AG08395 (cell line): ENCODE results near the gene KRT76.

Source experiments
- DNase-seq: peaks from one replicate; pipeline ENCODE4 v3.0.0; 2012; ENCODE audit warnings: mixed read lengths, low spot score

KRT76 gene

DNA sequence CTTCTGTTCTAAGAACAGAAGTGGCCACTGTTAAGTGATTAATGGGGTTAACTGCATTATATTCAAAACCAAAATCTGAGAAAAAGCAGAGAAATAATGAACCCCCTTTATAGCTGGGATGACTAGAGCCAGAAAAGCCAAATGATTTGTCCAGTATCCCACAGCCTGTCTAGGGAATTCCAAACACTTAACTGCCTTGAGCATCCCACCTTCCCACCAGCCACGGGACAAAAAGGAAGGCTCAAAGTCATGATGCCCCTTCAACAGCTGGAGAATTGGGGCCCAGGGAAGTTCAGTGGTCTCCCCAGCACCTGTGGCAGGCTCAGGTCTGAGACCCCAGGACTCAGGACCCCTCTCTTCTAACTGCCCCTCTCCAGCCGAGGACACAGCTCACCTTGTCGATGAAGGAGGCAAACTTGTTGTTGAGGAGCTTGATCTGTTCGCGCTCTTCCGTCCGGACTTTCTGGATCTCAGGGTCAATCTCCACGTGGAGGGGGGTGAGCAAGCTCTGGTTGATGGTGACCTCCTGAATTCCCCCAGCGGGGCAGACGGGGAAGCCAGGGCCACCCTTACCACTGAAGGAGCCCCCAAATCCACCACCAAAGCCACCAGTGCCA is 36.2 kb upstream of the KRT76 start:
- DNase-seq: no peak

DNA sequence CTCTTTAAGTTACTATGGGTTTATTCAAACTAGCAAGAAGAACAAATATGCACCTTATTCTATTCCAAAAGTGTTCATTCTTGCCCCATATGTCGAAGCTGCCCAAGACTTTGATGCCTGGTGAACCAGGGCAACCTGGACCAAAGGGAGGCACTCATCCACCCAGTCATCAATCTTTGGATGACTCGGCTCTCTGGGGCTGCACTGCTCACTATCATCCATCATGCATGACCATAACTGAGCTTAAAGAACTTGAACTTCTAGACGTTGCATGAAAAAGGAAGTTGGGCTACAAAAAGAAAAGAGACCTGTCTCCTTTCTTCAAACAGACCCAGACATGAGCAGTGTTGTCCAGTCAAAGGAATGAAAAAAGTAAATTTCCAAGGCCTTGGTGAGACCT is 35.6 kb upstream of the KRT76 start:
- DNase-seq: no peak

DNA sequence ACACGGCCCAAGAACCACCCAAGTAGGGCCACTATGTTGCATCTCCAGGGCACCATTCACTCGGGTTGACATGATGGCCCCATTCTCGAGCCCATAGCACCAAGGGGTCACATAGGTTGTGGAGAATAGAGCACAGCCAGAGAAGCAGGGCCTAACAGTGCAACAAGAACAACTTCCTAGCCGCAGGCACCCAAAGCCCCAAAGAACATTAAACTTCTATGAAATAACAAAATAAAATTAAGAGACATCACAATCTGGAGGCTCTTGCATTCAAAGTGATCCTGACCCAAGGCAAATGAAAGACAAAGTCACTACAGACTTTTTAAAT is 34.9 kb upstream of the KRT76 start:
- DNase-seq: no peak

DNA sequence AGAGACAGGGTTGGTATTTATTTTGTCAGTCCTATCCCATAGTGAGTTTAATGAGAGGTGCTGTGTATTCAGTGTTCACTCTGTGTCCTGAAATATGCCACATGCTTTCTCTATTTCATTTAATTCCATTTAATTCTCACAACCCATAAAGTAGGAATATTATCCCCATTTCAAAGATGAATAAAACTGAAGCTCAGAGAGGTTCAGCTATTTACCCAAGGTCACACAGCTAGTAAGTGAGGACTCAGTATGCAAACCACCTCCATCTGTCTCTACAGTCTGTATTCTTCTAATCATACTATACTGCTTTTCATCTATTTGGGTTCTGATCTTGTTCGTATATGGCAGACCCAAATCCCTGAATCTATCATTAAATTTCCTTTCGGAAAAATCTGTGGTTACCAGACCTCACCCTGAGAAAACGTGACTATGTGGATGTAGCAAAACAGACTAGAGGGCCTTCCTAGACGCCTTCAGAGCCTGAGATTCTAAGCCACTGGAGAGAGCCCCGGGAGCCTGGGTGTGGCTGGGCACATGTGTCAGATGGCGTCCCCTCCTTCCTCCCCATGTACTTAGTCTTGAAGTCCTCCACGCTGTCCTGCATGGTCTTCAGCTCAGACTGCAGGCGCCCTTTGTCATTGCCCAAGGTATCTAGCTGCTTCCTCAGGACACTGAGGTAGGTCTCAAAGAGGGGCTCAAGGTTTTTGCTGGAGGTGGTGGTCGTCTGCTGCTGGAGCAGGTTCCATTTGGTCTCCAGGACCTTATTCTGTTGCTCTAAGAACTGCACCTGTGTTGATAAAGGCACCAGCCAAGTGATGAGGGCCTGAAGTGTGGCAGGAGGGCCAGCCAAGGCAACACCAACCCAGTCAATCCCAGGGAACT is 34.3 kb upstream of the KRT76 start:
- DNase-seq: no peak

DNA sequence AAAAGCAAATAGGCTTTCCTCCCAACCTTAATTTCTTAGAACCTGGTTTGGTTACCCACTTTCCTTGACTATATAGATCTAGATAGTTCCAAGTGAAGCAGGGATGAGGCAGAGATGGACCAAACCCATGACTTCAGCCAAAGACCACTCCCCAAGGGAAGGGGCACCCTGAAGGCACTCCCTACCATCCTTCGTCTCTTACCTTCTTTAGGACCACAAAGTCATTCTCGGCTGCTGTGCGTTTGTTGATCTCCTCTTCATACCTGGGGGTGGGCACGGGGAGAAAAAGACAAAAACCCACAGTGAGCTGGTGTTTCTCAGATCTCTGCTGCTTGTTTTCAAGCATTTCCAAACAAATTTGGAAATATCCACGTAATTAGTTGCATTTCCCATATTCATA is 33.4 kb upstream of the KRT76 start:
- no peak for DNase-seq

DNA sequence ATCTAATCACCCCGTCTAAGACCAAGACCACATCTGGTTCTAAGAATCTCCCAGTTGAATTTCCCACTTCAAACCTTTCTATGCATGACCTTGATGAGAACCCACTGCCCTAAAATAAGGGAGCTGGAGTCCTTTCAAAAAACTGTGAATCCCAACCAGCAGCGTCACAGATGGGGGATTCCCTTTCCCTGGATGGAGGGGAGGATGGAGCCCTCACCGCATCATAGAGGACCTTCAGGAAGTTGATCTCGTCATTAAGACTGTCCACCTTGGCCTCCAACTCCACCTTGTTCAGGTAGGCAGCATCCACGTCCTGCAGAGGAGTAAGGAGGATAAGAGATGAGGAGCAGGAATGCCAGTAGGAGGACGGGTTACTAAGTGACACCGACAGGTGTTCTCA is 32.0 kb upstream of the KRT76 start:
- DNase-seq: no peak

DNA sequence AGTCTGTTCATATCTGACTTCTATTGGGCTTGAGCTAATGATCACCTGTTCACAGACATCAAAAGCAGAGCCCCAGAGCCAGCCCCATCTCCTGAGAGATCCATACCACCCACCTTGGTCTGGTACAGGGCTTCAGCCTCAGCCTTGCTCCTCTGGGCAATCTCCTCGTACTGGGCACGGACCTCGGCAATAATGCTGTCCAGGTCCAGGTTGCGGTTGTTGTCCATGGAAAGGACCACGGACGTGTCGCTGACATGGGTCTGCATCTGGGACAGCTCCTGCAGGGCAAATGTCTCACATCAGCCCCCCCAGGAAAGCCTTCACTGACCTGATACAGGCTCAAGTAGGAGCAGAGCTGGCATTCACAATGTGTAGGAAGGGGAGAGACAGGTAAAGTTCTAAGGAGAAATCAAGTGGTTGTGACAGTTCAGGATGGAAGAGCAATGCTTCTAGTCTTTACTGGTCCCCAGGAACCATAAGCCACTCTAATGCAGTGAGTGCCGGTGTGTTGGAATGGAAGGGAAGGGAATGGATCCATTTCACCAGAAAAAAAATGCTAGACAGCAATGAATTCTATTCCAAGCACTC is 31.5 kb upstream of the KRT76 start:
- DNase-seq: no peak

DNA sequence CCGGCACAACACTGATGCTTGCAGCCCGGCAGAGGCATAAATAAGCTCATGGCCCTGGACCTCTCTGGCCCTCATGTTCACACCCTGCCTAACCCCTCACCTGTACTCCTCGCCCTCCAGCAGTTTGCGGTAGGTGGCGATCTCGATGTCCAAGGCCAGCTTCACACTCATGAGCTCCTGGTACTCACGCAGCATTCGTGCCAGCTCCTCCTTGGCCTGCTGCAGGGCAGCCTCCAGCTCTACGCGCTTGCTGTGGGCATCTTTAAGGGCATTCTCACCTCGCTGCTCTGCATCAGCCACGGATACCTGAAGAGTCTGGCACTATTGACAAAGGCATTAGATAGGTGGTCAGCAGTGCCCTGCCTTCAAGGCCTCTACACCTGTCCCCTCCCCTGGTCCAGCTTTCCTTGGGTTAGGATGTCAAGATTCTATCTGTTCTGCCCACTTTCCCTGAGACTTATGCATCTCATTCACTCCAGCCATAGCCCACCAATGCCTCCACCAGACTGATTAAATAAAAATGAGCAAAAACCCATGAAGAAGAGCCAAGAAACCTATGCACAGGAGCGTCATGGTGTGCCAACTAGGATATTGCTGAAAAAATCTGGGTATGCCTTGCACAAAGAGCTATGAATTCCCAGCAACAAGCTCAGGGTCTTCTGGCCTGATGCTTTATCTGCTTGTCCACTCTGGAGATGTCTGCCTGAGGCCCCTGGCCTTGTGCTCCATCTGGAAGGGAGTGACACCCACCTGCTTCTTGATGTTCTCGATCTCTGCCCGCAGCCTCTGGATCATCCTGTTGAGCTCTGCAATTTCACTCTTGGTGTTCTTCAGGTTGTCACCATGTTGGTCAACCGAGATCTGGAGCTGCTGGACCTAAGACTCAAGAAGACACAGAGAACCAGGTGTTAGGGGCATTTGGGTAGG is 30.7 kb upstream of the KRT76 start:
- no peak for DNase-seq

DNA sequence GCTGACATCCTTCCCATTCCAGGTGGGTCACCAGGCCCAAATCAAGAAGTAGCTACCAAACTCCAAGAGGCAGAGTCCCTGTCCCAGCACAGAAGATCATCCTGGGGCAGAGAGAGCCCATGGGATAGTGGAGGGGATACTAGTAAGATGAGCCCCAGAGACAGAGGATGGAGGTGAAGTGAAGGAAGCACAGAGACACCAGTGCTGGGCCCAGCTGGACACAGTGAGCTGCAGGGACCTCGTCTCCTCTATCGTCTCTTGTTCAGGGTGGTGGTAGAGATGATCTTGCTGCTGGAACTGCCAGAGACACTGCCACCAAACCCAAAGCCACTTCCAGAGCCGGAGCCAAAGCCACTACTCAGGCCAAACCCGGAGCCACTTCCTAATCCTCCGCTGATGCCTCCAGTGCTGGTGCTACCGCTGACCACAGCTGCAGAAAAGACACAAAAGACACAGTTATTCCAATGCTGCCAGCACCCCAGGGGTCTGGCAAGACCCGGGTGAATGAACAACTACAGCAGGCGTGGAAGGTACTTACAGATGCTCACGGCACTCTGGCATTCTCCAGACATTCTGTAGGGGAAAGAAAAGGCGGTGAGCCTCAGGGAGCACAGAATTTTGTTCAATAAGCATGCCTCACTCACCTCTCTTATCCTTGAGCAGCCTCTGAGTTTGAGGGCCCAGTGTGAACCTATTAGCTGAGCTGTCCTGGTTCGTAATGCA is 29.8 kb upstream of the KRT76 start:
- DNase-seq: no peak

DNA sequence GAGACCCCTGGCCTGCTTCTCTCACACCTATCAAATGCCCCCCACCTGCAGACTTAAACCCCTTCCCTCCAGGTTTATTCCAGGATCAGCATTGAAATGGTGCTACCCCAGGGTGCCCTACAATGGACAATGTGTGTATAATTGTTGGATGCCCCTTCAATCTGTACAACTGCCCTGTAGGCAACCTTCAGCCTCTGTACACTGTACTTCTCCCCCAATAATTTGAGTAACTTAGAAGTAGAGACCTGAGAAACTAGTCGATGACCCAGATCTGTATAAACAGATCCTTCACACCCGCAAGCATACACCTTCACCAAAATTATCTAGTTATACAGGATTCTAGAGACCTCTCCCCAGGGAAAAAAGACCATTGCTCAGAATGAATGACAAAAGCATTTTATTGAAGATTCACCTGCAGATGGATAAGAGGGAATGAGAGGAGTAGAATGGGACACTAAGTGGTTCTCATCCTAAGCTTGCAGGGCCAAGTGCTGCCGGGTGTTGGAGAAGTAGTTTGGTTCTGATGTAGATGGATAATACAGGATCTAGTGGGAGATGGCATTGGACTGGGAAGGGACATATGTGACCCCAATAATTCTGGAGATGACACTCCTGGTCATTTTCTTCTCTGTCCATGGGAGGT is 29.1 kb upstream of the KRT76 start:
- no peak for DNase-seq

DNA sequence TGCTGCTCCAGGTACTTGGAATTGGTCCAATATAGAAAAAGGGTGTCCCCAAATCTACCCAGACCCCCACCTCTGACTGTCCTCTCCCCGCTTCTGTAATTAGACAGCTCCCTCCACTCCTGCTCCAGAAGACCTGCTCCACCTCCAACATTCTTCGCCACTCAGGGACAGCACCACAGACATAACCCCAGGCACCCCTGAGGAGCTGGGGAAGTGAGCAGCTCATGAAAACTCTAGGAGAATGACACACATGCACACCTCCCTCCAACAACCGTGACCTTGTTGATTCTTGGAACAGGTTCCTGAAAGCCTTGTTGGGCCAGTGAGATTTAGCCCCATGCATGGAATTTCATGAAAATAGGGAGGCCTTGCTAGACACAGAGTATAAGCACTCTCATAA is 28.6 kb upstream of the KRT76 start:
- DNase-seq: no peak

DNA sequence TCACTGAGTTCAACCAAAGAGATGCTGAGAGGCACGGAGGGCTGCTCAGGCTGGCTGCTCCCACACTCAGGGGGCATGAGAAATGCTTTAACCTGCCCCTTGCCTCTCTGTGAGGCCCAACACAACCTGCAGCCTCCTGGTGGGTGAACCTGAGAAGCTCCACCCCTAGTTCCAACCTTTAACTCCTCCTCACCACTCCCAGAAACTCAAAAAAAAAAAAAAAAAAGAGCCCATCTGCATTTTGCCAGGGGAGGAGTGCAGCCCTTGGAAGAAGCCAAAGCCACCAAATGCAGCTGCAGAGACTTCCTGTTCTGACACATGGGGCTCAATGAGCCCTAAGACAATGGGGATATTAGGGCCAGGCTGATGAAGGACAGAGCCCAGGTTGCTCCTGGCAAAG is 27.9 kb upstream of the KRT76 start:
- DNase-seq: no peak

DNA sequence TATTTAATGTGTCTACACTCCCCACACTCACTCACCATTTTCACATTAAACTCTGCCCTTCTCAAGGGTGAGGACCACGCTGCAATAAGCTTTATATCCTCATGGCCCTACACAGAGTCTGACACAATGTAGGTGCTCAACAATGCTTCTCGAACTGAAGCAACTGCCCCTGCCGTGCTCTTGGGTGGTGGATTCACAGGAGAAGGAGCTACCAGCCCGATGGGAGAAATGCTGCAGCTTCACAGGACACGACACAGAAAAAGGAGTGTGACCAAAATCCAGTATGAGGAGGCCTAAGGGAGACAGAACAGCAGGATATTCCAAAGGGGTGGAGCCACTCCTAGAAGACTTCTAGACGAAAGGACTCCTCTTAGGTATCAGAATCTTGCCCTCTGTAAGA is 25.3 kb upstream of the KRT76 start:
- DNase-seq: no peak

DNA sequence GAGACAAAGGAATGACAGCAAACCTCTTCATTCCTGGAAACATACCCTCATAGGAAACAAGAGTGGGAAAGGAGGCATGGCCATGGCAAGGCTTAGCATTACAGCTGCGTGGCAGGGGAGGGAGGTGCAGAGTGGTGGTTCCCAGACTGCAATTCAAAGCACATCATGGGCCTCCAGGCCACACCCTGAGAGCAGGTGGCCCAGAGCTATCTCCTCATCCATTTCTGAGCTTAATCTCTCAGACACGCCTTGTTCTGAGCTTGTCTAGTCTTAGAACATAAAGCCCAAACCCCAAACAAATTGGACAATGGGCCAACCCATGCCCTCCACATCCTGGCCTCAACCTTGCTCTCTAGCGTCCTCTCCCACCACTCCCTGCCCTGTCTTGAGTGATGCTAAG is 24.6 kb upstream of the KRT76 start:
- DNase-seq: no peak

DNA sequence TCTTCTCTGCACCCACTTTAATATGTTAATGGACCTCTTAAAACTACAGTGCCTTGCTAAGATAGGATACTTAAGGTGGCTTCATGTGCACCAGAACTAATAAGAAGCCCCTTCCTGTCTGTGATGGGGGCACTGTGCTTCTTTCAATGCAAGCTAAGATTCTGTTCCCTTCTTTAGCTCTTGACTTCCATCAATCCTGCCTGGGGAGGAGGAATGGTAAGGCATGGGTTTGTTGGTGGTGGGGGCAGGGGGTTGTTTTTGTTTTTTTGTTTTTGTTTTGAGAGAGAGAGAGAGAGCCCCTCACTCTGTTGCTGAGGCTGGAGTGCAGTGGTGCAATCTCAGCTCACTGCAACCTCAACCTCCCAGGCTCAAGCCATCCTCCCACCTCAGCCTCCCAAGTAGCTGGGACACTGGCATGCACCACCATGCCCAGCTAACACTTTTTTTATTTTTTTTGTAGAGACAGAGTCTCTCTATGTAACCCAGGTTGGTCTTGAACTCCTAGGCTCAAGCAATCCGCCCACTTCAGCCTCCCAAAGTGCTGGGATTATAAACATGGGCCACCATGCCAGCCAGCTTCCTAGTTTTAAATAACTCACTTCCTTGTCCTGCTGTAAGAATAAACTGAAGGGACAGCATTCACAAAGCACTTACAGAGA is 23.2 kb upstream of the KRT76 start:
- DNase-seq: no peak

DNA sequence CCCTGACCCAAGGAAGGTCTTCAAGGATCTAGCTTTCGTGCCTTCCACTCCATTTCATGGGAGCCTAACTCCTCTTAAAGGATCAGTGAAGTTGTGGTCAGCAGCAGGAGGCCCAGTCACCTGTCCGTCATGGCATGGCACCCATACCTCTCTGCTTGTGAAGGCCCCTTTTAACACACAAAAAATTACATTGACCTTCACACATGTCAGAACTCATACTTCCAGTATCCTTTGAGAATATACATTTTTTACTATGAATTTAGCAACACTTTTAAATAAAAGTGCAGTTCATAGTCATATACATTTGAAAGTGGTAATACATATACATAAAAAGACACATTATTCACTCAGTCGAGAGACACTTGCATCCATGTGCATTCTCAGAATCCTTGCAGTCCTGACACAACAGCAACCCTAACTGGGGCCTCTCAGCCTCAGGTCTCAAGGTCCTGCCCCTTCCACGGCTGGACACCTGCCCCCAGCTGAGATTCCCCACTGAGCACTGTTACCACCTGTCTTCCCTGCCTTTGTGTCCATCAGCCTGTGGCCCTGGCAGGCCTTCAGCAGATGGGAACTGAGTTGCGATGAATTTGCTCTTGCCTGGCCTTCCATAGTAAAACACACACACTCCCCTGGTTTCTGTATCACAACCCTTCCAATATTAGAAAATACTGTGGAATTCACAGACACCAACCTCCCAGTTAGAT is 22.5 kb upstream of the KRT76 start:
- DNase-seq: no peak

DNA sequence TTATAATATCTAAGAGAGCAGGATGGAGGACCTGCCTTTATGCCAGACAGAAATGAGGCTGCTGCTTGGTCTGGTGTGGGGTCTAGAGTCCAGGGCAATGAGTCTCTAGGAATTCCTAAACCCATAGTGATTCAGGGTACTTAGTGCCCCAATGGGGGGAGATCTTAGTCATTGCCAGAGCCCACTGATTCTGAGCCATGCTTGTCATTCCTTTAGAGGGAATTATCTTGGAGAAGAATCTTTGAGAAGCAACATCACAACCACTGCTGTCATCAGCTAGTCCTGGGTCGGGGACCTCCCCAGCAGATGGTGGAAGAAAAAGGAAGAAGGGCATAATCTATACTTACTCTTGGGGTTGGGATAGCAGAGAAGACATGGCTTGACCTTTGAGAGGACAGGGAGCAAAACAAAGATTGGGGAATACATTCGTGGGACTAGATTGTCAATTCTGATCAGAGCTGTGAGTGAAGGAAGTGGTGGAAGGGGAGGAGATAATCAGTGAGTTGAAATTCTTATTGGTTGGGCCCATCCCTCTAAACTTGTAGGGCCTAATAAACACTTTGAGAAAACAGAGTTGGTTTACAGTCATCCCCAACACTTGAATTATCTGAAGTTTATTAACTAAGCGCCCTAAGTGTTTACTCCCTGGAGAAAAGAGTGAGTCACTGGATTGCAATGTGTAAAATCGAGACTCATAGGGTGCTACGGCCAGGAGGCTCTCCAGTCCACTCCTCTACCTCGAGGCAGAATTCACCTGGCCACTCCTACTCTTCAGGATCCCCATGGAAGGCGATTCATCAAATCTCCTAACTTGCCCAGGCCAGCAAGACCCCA is 21.7 kb upstream of the KRT76 start:
- peak; percentile 25 for DNase-seq

DNA sequence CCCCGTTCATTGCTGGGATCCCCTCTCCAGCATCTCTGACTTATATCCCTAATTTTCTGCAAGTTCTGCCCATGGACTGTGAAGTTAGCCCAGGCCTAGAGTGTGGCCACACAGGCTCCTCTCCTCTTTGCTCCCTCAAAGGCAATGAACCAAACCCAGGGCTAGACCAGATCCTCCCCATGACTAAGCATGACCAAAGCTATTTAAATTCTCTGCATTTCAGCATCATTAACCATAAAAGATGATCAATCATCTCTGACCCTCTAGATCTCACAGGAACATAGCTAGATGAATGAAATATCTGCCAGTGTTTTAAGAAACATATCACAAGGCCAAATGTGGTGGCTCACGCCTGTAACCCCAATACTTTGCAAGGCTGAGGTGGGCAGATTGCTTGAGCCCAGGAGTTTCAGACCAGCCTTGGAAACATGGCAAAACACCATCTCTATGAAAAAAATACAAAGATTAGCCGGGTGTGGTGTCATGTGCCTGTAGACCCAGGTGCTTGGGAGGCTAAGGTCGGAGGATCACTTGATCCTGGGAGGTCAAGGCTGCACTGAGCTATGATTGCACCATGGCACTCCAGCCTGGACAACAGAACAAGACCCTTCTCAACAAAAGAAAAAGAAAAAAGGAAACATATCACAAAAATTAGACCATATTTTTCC is 21.0 kb upstream of the KRT76 start:
- peak; percentile 79 for DNase-seq

DNA sequence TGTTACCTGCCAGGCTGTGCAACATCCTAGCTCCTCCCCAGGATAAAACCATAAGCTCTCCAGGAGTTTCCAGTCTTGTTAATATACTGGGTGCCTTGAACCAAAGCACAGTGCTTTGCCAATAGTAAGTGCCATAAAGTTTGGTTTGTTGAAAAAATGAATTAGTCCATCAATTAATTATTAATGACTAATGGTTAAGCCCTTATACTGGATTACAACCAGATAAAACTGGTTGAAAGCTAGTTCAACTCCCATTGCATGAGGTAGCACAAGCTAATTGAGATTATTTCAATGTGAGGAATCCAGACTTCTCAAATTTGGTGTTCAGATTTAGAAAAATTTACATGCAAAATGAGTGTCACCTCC is 20.4 kb upstream of the KRT76 start:
- no peak for DNase-seq
